Astrocyte (in vitro differentiated cells and primary cell): ENCODE results near the gene GLS2. TPM values are rescaled to one million over a fixed set of nuclear protein-coding genes. Genes with fewer than 3 reads are reported as not detected.

Experiments
- DNase-seq: peaks from one replicate; pipeline ENCODE4 v3.0.0-alpha.2; 2010; ENCODE audit warnings: low read depth
- FAIRE-seq: peaks from 2 replicates; lab custom pipeline; 2011; peaks lifted over from hg19 to GRCh38; lab: Jason Lieb, UNC
- H2AFZ ChIP-seq: 2 replicates; pipeline ENCODE4 v1.6.0; 2012; ENCODE audit warnings: low read depth, low read length, inconsistent platforms
- H3K27ac ChIP-seq: 2 replicates; pipeline ENCODE4 v1.5.1; 2011; ENCODE audit warnings: low read depth, low read length, inconsistent platforms
- H3K27me3 ChIP-seq: 2 replicates; pipeline ENCODE4 v1.6.0; 2011; ENCODE audit warnings: low read length, inconsistent platforms; ENCODE audit not compliant: insufficient read depth
- H3K36me3 ChIP-seq: 2 replicates; pipeline ENCODE4 v1.5.1; 2011; ENCODE audit warnings: low read length, inconsistent platforms; ENCODE audit not compliant: insufficient read depth
- H3K4me1 ChIP-seq: 2 replicates; pipeline ENCODE4 v1.5.1; 2011; ENCODE audit warnings: low read length, inconsistent platforms; ENCODE audit not compliant: insufficient read depth
- H3K4me2 ChIP-seq: 2 replicates; pipeline ENCODE4 v1.6.0; 2012; ENCODE audit warnings: low read length, inconsistent platforms
- H3K4me3 ChIP-seq: 2 replicates; pipeline ENCODE4 v1.5.1; 2011; ENCODE audit warnings: low read depth, mild to moderate bottlenecking, low read length, inconsistent platforms; ENCODE audit not compliant: insufficient read depth
- H3K79me2 ChIP-seq: 2 replicates; pipeline ENCODE4 v1.6.0; 2012; ENCODE audit warnings: mild to moderate bottlenecking, low read length, inconsistent platforms; ENCODE audit not compliant: insufficient read depth
- H3K9ac ChIP-seq: 2 replicates; pipeline ENCODE4 v1.6.0; 2012; ENCODE audit warnings: mild to moderate bottlenecking, low read length, inconsistent platforms
- H3K9me3 ChIP-seq: 2 replicates; pipeline ENCODE4 v1.5.1; 2012; ENCODE audit warnings: low read depth, mild to moderate bottlenecking, low read length, inconsistent platforms; ENCODE audit not compliant: insufficient read depth
- H4K20me1 ChIP-seq: 2 replicates; pipeline ENCODE4 v1.6.0; 2012; ENCODE audit warnings: low read length, inconsistent platforms; ENCODE audit not compliant: insufficient read depth
- H3K27ac Mint-ChIP-seq: one replicate; pipeline ENCODE4 v1.8.0; 2021; ENCODE audit warnings: mild to moderate bottlenecking, mixed read lengths; ENCODE audit not compliant: unreplicated experiment
- H3K27me3 Mint-ChIP-seq: one replicate; pipeline ENCODE4 v1.8.0; 2021; ENCODE audit warnings: low read depth, mixed read lengths; ENCODE audit not compliant: unreplicated experiment
- H3K36me3 Mint-ChIP-seq: one replicate; pipeline ENCODE4 v1.8.0; 2021; ENCODE audit warnings: low read depth, mixed read lengths; ENCODE audit not compliant: unreplicated experiment
- H3K4me1 Mint-ChIP-seq: one replicate; pipeline ENCODE4 v1.8.0; 2021; ENCODE audit warnings: low read depth, mixed read lengths; ENCODE audit not compliant: unreplicated experiment
- H3K4me3 Mint-ChIP-seq: one replicate; pipeline ENCODE4 v1.8.0; 2021; ENCODE audit warnings: mild to moderate bottlenecking, moderate library complexity, mixed read lengths; ENCODE audit not compliant: unreplicated experiment
- H3K9me3 Mint-ChIP-seq: one replicate; pipeline ENCODE4 v1.8.0; 2021; ENCODE audit warnings: mild to moderate bottlenecking, mixed read lengths; ENCODE audit not compliant: unreplicated experiment
- EZH2 ChIP-seq: IDR thresholded peaks from 2 replicates; pipeline ENCODE4 v1.6.1; 2012; ENCODE audit warnings: mild to moderate bottlenecking, low read length, inconsistent platforms; ENCODE audit not compliant: insufficient read depth
- total RNA-seq: library from RNA; stranded (reverse); gene quantifications from 2 replicates; pipeline ENCODE4 v1.2.1, GENCODE V29; 2021
- TF ChIP-seq, protein P1 (sequence below): IDR thresholded peaks from 2 replicates; pipeline ENCODE4 v1.5.1; 2011; ENCODE audit warnings: low read depth, mild to moderate bottlenecking, inconsistent platforms, low read length, moderate library complexity; ENCODE audit not compliant: insufficient read depth

GLS2 gene
- total RNA-seq, 1 donor from 2014 or later: 1.1 TPM

GRCh38 chr12:56469007-56469930 is 18.7 kb downstream of the GLS2 start:
- Histone ChIP-seq H3K27ac (peak overlapping the region; percentile 67), H3K27me3 (no peaks in the 10 kb centered on the region), H2AFZ (peak overlapping the region; percentile 74), H3K4me3 (peak overlapping the region; percentile 89), H3K9ac (peak overlapping the region; percentile 88), H3K79me2 (peaks cover 36% of the 10 kb centered on the region), H4K20me1 (no peaks in the 10 kb centered on the region), H3K4me1 (peaks cover 10% of the 10 kb centered on the region), H3K9me3 (no peaks in the 10 kb centered on the region), H3K36me3 (no peaks in the 10 kb centered on the region), H3K4me2 (peak overlapping the region; percentile 91)
- TF ChIP-seq EZH2: no peak
- TF ChIP-seq, protein P1, sequence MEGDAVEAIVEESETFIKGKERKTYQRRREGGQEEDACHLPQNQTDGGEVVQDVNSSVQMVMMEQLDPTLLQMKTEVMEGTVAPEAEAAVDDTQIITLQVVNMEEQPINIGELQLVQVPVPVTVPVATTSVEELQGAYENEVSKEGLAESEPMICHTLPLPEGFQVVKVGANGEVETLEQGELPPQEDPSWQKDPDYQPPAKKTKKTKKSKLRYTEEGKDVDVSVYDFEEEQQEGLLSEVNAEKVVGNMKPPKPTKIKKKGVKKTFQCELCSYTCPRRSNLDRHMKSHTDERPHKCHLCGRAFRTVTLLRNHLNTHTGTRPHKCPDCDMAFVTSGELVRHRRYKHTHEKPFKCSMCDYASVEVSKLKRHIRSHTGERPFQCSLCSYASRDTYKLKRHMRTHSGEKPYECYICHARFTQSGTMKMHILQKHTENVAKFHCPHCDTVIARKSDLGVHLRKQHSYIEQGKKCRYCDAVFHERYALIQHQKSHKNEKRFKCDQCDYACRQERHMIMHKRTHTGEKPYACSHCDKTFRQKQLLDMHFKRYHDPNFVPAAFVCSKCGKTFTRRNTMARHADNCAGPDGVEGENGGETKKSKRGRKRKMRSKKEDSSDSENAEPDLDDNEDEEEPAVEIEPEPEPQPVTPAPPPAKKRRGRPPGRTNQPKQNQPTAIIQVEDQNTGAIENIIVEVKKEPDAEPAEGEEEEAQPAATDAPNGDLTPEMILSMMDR: no peak
- DNase-seq (no peak), FAIRE-seq (no peak)
- H3K36me3 Mint-ChIP-seq: peaks cover 5% of the 10 kb centered on the region
- no peaks in the 10 kb centered on the region for H3K27me3 Mint-ChIP-seq
- no peaks in the 10 kb centered on the region for H3K9me3 Mint-ChIP-seq
- H3K27ac Mint-ChIP-seq: peak overlapping the region; percentile 90
- H3K4me1 Mint-ChIP-seq: peaks cover 7% of the 10 kb centered on the region
- H3K4me3 Mint-ChIP-seq: peak overlapping the region; percentile 99

DNA sequence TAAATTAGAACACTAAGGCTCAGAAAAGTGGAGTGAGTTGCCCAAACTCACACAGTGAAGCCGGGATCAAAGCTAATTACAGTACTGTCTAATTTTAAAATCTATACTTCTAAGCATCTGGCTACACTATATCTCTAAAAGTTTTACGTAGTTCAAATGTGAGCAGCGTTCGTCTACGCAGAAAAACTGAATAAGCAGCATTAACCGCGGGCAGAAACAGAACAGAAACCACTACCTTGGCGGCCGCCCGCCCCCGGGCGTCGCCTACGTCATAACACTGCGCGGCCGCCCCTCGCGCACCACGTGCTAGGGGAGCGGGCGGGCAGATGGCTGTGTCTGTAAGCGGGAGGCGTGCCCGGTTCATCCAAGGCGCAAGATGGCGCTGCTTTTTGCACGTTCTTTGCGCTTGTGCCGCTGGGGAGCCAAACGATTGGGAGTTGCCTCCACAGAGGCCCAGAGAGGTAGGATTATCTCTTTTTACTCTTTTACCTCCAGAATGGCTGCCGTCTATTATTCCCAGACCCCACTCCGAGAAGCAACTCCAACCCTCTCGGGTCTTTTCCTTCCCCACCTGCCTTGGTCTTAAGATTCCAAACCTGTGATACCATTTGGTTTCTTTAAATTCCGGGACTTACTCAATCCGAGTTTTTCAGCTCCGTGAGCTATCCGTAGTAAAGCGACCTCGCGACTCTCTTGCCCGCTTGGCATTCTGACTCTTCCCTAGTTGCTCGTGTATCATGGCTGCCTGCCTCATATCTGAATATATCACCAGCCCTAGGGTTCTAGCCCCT is 19.6 kb downstream of the GLS2 start, which contains the start of gene SPRYD4:
TSS of gene SPRYD4 (plus strand) at position 363 of the 791 bp plus-strand sequence. CDS start at position 377, 14 bp downstream.
- H3K9me3 Mint-ChIP-seq: no peaks in the 10 kb centered on the region
- peak within 1 kb of the TSS; percentile 67 for H3K27ac ChIP-seq
- H3K4me3 ChIP-seq: peak within 1 kb of the TSS; percentile 89
- FAIRE-seq (no peak), DNase-seq (peak; percentile 83)
- no peaks in the 10 kb centered on the region for H3K36me3 ChIP-seq
- H3K4me2 ChIP-seq: peak within 1 kb of the TSS; percentile 91
- no peaks in the 10 kb centered on the region for H4K20me1 ChIP-seq
- no peaks in the 10 kb centered on the region for H3K27me3 ChIP-seq
- peak within 1 kb of the TSS; percentile 88 for H3K9ac ChIP-seq
- H3K36me3 Mint-ChIP-seq: peaks cover 2% of the 10 kb centered on the region
- no peaks in the 10 kb centered on the region for H3K27me3 Mint-ChIP-seq
- peak within 1 kb of the TSS; percentile 90 for H3K27ac Mint-ChIP-seq
- peaks cover 12% of the 10 kb centered on the region for H3K4me1 ChIP-seq
- no peaks in the 10 kb centered on the region for H3K9me3 ChIP-seq
- peaks cover 7% of the 10 kb centered on the region for H3K4me1 Mint-ChIP-seq
- peak within 1 kb of the TSS; percentile 74 for H2AFZ ChIP-seq
- H3K79me2 ChIP-seq: peaks cover 36% of the 10 kb centered on the region
- TF ChIP-seq EZH2: no peak
- TF ChIP-seq, protein P1: no peak
- peak within 1 kb of the TSS; percentile 99 for H3K4me3 Mint-ChIP-seq
